OCI-LY1 (cell line): ENCODE results near the gene NBPF3.

ENCODE experiments used
- EZH2 ChIP-seq: fragments of 200-600 bp; sonication (generic), shearing (Covaris generic); IDR thresholded peaks from 2 replicates; pipeline ENCODE4 v1.8.0; 2017; ENCODE audit warnings: borderline replicate concordance, mixed run types, mild to moderate bottlenecking, antibody characterized with exemption, low read length, moderate library complexity, mixed read lengths
- TF ChIP-seq, protein P1 (sequence below): fragments of 200-600 bp; sonication (generic), shearing (Covaris generic); IDR thresholded peaks from 2 replicates; pipeline ENCODE4 v1.5.1; 2017; ENCODE audit warnings: mild to moderate bottlenecking, antibody characterized with exemption, low read length, moderate library complexity, mixed read lengths

DNA sequence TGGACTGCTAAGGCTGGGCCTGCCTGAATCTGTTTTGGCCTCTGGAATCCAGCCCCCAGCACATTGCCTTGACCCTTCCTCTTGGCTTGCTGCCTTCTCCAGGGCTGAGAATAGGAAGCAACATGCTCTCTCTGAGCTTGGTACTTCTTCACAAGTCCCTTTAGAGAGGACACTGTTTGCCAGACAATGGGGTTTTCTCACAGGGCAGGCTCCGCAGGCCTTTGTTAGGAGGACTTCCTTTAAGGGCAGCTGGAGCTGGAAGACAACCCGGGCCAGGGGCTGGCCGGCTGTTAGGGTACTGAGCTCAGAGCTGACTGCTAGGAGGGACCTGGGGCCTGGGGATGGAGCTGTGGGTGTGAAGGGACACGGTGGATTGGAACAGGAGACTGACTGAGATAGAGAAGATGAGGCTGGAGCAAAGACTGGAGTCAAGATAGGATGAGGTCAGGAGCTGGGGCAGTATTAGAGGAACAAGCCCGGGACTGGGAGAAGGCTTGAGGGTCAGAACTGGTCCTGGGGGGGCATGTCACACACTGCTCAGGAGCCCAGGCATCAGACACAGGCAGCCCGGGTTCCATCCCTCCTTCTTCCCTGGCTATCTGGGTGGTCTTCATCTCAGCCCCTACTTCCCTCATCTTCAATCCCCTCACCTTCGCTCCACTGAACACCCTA, 63.9 kb downstream of the NBPF3 start:
- no peak for TF ChIP-seq EZH2
- TF ChIP-seq, protein P1, sequence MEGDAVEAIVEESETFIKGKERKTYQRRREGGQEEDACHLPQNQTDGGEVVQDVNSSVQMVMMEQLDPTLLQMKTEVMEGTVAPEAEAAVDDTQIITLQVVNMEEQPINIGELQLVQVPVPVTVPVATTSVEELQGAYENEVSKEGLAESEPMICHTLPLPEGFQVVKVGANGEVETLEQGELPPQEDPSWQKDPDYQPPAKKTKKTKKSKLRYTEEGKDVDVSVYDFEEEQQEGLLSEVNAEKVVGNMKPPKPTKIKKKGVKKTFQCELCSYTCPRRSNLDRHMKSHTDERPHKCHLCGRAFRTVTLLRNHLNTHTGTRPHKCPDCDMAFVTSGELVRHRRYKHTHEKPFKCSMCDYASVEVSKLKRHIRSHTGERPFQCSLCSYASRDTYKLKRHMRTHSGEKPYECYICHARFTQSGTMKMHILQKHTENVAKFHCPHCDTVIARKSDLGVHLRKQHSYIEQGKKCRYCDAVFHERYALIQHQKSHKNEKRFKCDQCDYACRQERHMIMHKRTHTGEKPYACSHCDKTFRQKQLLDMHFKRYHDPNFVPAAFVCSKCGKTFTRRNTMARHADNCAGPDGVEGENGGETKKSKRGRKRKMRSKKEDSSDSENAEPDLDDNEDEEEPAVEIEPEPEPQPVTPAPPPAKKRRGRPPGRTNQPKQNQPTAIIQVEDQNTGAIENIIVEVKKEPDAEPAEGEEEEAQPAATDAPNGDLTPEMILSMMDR = no peak
